NCI-H1436 (cell line): ENCODE data around the gene DENR.
"Not testable (repeated sequence)": the region's sequence is repeated elsewhere in the genome, so short reads cannot be mapped to it uniquely, and the experiment has no call there.

Experiments used
- DNase-seq: peaks from one replicate; lab custom pipeline; 2025; lab: John Stamatoyannopoulos, UW

DENR gene

DNA sequence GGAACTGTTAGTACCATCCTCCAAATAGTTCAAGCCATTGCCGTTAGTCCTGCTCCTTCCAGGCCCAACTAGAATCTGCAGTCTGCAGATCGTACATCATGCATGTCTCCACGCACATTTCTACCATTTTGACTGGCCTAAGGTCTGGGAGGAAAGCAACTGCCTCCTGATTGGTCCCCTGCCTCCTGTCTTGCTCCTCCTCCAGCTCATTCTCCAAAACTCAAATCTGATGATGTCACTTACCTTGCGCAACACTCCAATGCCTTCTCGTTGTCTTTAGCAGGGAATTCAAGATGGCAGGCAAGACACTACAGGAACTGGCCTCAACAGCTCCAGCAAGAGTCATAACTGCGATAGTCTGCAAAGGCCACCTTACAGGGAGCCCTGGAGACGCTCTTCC, 12.3 kb upstream of the DENR start:
- DNase-seq, result no peak

GRCh38 chr12:122743895-122744525, 8.6 kb upstream of the DENR start:
- DNase-seq, result no peak

DNA sequence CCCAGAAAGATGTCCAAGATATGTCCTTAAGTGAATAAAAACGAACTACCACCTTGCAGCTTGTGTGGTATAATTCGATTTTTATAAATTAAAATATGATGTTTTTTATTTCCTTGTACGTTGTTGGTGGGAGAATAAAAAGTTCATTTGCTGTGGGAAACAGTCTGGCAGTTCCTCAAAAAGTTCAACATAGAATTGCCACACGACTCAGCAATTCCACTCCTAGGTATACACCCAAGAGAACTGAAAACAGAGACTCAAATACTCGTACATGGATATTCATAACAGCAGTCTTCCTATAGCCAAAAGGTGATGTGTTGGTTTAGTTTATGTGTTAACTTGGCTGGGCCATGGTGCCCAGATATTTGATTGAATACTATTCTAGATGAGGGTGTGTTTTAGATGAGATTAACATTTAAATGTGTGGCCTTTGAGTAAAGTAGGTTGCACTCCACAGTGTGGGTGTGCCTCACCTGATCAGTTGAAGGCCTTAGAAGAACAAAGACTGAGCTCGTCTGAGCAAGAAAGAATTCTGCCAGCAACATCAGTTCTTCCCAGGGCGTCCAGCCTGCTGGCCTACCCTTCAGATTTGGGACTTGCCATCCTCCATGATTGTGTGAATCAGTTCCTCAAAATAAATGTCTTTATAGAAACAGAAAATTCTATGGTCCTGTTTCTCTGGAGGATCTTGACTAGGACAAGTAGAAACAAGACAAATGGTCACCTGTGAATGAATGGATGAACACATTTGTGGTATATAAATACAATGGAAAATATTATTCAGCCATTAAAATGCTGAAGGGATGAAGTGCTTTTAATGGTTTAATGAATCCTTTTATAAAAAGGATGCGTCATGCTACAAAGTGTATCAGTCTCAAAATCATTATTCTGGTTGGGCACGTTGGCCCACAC, 5.1 kb upstream of the DENR start:
- DNase-seq, result no peak

DNA sequence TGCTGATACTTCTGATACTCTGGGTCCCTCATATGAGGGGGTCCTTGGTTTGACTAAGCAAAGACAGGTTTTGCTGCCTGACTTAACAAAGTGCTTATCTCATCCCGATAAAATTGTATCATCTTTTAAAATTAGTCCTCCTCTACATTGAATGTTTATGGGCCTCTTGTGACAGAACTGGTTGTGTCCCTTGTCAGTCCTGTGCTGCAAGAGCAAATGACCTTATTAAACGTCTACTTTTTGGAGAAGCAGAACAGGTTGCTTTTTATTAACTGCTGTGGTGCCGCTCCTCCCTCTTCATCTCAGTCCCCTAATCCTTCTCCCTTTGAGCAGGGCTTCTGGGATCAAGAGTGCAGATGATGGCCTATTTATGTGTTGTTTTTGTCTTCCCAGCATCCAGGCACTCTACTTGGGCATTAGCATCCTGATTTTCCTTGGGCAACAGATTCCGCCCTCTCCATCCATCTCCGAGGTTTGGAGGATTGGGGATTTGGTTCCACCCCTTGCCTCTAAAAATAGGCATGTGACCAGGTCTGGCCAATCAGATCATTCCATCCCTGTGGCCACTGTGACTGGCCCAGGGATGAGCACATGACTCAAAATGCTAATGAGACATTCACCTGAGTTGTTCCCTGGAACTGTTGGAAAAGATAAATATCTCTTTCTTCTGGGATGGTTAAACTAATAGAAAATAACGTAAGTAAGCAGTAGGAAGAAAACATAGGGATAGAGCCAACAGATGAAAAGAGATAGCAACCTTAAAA, 2.9 kb upstream of the DENR start:
- DNase-seq, result peak; percentile 12

GRCh38 chr12:122750781-122751515, 1.7 kb upstream of the DENR start:
- not testable (repeated sequence) for DNase-seq

DNA sequence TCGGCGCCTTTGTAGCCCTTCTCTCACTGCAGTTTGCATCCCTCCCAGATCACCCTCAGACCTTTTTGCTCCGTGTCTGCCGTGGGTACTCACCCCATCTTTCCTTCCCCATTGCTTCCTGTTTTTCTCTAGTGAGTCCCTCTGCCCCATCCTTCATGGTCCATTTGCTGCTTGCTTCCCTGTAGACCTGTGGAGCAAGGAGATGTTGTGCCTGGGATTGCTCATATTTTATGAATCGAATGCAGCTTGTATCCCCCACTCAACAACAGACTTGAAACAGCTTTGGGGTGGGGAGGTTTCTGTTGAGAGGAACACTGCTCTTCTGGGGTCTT, 661 bp downstream of the DENR start:
- DNase-seq, result no peak

- no peak for DNase-seq
Measured at GRCh38 chr12:122754790-122755189, 2.2 kb downstream of the DENR start.

- no peak for DNase-seq
Measured at GRCh38 chr12:122757568-122757967, 4.9 kb downstream of the DENR start.

GRCh38 chr12:122785503-122785902, 32.9 kb downstream of the DENR start:
- no peak for DNase-seq

- no peak for DNase-seq
Measured at GRCh38 chr12:122788387-122788786, 35.8 kb downstream of the DENR start.

GRCh38 chr12:122789637-122790036, 37.0 kb downstream of the DENR start:
- DNase-seq, result no peak

- DNase-seq, result no peak
Measured at GRCh38 chr12:122790393-122791075, 37.9 kb downstream of the DENR start.

- DNase-seq, result peak; percentile 51
Measured at GRCh38 chr12:122793685-122794106, 41.1 kb downstream of the DENR start.

- no peak for DNase-seq
Measured at GRCh38 chr12:122795807-122796206, 43.2 kb downstream of the DENR start.

DNA sequence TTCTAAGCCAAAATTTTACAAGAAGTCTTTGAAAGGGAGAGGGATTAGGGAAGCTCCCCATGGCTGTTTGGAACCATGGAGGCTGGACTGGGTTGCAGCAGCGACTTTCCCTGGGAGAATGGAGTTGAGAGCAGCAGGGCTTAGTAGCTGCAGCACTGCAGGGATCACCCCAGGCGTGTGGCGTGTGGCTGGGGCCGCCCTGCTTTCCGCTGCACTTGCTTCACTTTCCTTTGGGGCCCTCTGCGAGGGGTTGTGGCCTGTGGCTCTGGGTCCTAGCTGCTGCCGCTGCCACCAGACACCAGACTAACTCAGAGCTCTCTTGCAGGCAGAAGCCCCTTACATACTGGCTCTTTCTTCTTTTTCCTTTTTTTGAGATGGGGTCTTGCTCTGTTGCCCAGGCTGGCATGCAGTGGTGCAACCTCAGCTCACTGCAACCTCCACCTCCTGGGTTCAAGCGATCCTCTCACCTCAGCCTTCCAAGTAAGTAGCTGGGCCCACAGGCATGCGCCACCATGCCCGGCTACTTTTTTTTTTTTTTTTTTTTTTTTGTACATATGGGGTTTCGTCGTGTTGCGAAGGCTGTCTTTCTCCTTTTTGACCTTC, 47.1 kb downstream of the DENR start:
- DNase-seq, result no peak

DNA sequence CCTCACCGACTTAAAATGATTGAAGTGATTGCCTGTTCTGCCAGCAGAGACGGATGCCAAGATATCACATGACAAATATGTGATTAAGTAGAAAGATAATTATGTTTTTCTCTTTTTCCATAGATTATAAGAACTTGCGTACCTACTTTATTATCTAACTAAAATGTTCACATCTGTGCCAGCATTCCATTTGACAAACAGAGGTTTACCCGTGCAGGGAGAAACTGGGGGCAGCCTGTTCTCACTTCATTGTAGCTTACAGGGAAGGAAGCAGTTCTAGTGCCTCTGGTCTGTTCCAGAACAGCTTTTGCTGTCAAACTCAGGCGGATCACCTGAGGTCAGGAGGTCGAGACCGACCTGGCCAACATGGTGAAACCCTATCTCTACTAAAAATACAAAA, 51.3 kb downstream of the DENR start:
- no peak for DNase-seq

DNA sequence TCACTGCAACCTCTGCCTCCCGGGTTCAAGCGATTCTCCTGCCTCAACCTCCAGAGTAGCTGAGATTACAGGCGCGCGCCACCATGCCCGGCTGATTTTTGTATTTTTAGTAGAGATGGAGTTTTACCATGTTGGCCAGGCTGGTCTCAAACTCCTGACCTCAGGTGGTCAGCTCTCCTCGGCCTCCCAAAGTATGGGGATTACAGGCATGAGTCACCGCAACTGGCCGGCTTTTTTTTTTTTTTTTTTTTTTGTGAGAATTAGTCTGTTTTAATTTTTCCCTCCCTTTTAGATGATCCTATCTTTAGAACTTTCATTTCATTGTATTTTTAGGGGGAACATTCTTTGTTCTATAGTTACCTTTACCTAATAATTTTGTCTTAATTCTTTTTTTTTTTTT, 52.3 kb downstream of the DENR start:
- DNase-seq, result not testable (repeated sequence)

DNA sequence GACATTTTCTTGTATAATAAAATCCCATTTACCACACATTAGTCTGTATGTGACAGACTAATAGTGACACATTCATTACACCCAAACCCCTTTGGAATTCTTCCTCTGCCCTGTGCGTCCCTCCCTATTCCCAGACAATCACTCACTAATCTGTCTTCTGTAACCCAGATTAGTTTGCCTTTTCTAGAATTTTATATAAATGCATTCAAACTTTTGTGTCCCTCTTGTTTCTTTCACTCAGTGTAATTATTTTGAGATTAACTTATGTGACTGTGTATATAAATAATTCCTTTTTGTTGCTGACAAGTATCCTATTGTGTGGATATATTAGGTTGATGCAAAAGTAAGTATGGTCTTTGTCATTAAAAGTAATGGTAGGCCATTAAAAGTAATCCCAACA, 55.0 kb downstream of the DENR start:
- no peak for DNase-seq

DNA sequence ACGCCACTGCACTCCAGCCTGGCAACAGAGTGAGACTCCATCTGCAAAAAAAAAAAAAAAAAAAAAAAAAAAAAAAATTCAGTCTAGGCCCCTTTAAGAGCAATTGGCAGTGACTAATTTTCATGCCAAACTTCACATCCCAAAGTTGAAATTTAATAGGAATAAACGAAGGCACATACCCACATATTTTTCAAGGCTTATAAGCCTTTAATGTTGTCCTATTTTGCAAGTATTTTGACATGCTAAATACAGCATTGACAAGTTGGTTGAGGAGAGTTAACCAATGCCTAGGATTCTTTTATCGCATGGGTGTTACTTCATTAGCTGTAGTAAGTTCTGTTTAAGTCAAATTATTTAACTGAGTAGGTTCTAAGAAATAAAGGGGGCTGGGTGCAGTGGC, 59.2 kb downstream of the DENR start:
- no peak for DNase-seq

GRCh38 chr12:122813310-122813713, 60.7 kb downstream of the DENR start:
- no peak for DNase-seq

DNA sequence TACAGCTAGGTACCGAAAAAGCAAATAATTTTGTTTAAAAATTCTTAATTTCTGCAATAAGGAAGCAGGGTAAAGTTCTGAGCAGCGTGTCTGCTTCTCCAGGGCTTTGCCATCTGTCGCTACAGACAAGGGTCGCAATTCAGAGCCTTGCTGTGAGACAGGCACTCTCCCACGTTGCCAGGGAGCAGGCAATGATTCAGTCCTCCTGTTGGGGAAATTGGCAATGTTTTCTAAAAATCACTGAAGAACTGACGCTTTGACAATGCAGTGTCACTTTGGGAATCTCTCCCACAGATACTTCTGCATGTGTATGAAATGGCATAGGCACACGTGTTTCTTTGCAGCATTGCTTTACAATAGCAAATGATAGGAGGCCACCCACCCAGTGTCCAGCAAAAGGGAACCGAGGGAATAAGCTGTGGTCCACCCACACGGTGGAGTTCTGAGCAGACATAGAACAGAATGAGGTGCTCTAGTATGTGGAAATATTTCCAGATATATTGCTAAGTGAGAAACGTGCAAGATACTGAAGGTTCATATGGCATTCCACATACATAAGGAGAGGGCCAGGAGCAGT, 66.7 kb downstream of the DENR start:
- DNase-seq, result no peak
